Activated CD4-positive, CD25-positive, alpha-beta regulatory T cell (primary cell): Measurements from ENCODE around the gene FAS.

Source experiments
- DNase-seq, 4 experiments: peaks; one replicate each; lab custom pipeline; 2025; lab: John Stamatoyannopoulos, UW

FAS gene

DNA sequence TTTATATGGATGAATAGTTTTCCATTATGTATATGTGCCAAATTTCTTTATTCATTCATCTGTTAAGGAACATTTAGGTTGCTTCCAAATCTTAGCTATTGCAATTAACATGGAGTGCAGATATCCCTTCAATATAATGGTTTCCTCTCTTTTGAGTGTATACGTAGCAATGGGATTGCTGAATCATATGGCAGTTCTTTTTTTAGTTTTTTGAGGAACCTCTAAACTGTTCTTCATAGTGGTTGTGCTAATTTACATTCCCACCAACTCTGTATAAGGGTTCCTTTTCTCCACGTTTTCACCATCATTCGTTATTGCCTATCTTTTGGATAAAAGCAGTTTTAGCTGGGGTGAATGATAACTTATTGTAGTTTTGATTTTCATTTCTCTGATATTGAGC lies 46.5 kb downstream of the FAS start:
- no peak for DNase-seq

DNA sequence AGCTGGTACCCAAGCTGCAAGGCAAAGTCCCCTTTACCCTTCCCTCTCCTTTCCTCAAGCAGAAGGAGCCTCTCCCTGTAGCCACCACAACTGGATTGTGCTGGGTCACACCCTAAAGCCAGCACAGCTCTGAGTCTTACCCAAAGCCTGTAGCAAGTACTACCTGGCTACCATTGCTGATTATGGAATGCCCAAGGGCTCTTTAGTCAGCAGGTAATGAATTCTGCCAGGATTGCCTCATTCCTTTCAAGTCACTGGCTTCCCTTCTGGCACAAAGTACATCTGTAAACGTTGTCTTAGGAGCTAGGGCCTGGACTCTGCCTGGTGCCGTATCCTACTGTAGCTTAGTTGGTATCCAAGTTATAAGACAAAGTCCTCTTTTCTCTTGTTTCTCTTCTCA lies 52.0 kb downstream of the FAS start:
- DNase-seq, result no peak

DNA sequence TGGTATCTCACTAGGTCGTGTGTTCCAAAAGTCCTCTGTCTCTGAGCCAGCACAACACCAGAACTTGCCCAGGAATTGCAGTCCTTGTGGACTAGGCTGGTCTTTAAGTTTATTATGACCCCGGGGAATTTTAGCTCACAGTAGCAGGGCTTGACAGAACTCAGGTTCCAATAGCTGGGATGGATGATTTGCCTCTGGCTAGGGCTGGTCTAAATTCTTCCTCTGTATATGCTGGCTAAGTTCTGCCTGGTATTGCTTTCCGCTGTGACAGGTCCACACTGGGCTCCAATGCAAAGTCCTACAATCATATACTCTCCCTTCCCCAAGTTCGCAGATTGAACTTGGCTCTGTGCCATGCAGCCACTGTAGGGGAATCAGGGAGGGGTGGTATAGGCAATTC lies 52.5 kb downstream of the FAS start:
- DNase-seq, result no peak

DNA sequence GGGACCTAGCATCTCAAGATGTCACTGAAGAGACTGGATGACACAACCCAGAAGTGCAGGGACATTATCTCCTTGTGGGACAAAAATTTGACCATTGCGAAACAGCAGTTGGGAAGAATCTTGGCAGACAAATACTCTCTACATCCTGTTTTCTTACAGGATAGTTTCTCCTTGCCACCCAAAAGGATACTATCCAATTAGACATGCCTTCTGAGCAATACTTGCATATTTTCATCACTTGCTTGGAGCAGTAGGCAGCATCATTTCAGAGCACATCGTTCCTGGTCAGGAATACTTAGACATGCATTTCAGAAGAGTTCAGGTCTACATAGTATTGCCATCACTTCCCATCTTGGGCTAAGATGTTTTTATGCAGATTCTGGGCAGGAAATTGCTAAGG lies 56.8 kb downstream of the FAS start:
- no peak for DNase-seq

DNA sequence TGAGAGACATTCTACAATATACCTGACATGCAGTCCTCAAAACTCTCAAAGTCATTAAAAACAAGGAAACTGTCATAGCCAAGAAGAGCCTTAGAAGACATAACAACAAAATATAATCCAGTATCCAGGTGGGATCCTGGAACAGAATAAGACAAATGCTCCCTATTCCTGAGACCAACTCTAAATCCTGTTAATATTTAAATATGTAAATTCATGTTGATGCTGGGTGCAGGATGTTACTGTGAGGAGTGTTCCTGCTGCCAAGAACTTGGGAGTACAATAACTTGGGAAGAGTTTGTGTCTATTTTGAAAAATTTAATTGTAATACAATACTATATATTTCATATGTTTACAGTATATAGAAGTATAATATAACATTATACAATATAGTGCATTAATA lies 61.0 kb downstream of the FAS start:
- DNase-seq, result no peak

DNA sequence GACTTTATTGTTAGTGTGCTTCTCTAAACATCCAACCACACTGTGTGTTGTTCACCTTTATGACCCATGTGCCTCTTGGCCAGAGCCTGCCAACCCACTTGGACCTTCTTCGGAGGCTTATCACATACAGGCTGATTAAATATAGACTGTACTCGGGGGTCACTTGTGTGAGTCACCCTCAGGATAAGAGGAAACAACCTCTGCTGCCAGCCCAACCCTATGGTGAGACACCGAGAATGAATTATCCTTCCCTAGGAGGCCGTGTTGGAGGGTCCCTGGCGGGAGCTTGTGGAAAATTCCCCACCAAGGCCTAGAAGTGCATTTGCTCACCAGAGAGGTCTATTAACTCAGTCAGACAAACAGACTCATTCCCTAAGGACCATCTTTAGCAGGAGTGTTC lies 63.0 kb downstream of the FAS start:
- no peak for DNase-seq

DNA sequence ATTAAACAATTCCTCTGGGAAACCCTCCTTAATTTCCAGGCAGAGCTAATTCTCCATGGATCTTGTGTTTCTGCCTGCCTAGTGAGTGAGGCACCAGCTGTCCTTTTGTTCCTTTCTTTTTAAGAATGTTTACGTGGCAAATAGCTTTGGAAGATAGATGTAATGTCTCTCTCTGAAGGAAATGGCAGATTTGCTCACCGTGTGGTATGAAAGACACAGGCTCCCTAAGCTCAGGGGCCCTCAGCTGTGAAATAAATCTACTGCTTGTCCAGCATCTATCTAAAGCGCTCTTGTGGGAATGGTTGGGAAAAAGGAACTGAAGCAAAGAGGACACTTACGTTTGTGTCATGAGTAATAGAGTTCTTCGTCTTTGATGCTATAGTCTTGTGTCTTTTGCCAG lies 64.6 kb downstream of the FAS start:
- no peak for DNase-seq

DNA sequence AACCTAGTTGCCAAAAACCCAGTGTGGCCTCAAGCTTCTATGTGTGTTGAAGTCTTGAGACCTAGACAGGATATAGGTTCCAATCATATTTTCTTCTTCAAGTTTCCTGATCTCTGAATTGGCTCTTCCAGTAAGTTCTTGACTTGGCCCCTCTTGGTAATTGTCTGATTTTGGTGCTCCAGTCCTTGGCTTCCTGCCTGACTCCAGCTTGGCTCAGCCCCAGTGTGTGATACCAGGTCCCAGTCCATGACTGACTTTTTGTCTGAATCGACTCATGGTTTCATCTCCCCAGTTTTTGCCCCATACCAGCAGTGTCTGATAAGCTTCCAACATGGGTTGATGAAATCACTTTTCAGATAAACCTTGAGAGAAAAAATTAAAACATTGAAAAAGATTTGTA lies 72.3 kb downstream of the FAS start:
- DNase-seq, result no peak

DNA sequence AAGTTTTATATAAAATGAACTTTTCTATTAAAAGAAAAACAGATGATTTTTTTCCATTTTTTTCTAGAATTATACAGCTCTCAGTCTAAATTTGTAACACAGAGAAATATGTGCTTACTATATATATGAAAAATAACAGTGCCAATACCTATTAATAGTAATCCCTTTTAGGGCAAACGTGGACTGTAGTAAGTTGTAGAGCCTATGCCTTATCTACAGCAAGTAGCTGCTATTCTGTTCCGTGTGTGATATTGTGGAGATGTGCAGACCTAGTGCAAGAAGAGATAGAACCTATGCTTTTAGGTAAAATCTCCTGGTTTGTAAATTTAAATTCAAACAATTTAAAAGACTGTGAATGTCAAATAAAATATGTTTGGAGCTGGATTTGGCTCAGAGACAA lies 72.9 kb downstream of the FAS start:
- DNase-seq, result no peak

DNA sequence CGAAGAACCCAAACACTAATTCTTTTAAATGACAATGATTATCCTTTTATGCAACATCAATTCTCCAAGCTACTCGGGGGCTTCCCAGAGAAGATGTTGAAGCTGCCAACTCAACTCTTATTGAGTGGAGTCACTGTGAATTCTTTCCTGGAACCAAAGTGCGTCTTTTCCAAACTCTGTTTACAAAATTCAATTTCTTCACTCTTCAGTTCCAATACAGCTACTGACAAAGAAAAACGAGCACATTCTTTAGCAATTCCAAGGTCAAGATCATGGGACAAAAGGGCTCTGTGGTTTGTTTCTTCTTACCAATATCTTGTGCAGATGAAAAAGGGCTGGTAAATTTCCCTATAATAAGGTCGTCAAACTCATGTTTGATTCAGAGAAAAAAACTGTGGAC lies 74.2 kb downstream of the FAS start:
- DNase-seq, result no peak
